Erythroblast (primary cell): ENCODE results near the gene KLHL29.

Experiments
- GATA1 ChIP-seq: IDR thresholded peaks from 2 replicates; pipeline ENCODE4 v1.6.1; 2011; ENCODE audit warnings: low read depth, mild to moderate bottlenecking, control low read depth, low read length, moderate library complexity
- POLR2A ChIP-seq: IDR thresholded peaks from 2 replicates; pipeline ENCODE4 v1.6.1; 2011; ENCODE audit warnings: mild to moderate bottlenecking, low read length

GRCh38 chr2:23720705-23721453 lies 335.9 kb downstream of the KLHL29 start:
- TF ChIP-seq POLR2A (no peak), GATA1 (no peak)
